GM19455 (cell line): ENCODE results near the gene C19orf73.
A peak's percentile ranks its signal among the peaks of the same experiment; 100 is the strongest.
"Not testable (repeated sequence)": the region's sequence is repeated elsewhere in the genome, so short reads cannot be mapped to it uniquely, and the experiment has no call there.

Source experiments
- ATAC-seq: cut with Tn5 transposase; IDR thresholded peaks from one replicate; pipeline ENCODE4 v1.9.1; 2021; ENCODE audit not compliant: unreplicated experiment

C19orf73 gene

DNA sequence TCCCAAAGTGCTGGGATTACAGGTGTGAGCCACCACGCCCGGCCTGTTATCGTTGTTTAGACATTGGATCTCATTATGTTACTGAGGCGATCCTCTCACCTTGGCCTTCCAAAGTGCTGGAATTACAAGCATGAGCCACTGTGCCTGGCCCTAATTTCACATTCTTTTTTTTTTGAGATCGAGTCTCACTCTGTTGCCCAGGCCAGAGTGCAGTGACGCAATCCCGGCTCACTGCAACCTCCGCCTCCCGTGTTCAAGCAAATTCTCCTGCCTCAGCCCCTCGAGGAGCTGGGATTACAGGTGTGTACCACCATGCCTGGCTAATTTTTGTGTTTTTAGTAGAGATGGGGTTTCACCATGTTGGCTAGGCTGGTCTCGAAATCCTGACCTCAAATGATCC lies 4.3 kb upstream of the C19orf73 start:
- not testable (repeated sequence) for ATAC-seq

DNA sequence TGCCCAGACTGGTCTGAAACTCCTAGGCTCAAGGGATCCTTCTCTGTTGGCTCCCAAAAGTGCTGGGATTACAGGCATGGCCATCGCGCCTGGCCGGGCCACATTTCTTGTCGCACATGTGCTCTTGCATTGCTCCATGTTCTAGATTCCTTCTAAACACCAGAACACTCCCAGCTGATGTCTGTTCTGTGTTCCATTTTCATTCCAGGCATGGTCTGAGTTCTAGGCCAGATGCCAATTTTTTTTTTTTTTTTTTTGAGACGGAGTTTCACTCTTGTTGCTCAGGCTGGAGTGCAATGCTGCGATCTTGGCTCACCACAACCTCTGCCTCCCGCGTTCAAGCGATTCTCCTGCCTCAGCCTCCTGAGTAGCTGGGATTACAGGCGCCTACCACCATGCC lies 2.9 kb upstream of the C19orf73 start:
- not testable (repeated sequence) for ATAC-seq

DNA sequence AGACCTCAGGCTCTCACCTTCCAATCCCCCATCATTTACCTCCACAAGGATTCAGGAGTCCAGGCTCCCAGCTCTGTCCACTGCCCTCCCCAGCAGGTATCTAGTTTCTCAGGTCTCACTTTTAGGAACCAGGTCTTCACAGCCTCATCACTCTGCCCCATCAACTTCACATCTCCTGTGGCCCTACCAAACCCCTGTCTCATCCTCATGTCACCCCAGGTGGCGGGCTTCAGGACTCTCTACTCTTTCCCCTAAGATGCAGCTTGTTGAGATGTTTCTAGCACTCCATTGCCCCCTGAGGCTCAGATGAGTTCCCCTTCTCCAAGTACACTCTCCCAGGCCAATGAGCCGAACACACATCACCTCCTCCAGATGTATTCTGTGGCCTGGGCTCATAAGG lies 1.9 kb upstream of the C19orf73 start:
- ATAC-seq: no peak

GRCh38 chr19:49120325-49120683 lies 1.4 kb upstream of the C19orf73 start:
- no peak for ATAC-seq

DNA sequence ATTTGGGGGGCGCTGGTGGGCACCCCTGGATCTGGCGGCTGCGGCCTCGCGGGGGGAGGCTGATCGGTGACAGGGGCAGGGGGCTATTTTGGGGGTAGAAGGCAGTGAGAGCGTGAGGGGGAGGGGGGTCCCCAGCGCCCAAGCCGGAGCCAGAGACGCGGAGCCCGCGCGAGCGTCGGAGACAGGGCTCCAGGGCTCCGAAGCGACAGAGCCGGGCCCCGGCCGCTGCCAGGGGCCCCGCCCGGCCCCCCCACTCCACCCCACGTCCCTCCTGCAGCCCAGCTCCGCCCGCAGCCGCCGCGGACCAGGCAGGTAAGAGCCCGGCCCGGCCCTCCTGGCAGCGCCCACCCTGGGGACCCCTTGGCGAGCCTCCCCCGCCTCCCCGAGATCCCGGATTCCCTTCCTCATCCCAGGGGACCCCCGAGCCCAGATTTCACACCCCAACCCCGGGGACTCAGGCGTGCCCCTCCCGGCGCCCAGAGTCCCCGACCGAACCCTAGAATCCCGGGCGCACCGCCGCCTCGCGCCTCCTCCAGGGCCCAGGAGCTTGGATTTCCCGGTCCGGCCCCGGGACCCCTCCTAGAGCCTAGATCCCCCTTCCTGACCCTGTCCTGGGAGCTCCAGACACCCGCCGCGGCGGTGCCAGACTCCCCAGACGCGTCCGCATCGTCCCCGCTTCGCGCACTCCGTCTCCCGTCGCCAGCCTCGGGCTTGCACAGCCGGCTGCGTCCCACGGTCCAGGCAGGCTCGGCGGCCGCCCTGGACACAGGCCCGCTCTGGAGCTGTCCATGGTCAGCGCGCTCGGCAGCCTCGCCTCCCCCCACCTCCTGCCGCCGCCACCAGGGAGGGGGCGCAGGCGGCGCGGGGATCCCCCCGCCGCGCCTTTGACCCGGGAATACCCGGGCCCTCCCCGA lies 725 bp upstream of the C19orf73 start, which contains the start of gene PPFIA3:
Gene PPFIA3, plus strand, starts transcription at position 134 of the 914 bp plus-strand sequence. CDS start 8,330 bp downstream, outside the sequence.
- no peak for ATAC-seq

- no peak for ATAC-seq
Observed at GRCh38 chr19:49117677-49118564, 1.0 kb downstream of the C19orf73 start.

DNA sequence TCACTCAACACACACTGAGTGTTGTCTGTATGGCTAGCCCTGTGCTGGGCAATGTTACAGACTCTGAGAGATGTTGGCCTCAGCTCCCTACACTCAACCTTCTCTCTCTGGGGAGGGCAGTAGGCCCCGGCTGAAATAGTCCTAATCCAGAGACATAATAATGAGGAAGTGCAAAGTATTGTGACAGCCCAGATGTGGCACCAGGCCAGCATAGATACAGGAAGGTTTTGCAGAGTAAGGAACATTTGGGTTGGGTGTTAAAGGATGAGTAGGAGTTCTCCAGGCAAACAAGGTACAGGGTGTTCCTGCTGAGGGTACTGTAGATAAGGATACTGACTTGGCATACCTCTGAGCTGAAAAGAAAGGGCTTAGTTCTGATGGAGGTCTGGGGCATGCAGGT lies 2.4 kb downstream of the C19orf73 start:
- no peak for ATAC-seq

DNA sequence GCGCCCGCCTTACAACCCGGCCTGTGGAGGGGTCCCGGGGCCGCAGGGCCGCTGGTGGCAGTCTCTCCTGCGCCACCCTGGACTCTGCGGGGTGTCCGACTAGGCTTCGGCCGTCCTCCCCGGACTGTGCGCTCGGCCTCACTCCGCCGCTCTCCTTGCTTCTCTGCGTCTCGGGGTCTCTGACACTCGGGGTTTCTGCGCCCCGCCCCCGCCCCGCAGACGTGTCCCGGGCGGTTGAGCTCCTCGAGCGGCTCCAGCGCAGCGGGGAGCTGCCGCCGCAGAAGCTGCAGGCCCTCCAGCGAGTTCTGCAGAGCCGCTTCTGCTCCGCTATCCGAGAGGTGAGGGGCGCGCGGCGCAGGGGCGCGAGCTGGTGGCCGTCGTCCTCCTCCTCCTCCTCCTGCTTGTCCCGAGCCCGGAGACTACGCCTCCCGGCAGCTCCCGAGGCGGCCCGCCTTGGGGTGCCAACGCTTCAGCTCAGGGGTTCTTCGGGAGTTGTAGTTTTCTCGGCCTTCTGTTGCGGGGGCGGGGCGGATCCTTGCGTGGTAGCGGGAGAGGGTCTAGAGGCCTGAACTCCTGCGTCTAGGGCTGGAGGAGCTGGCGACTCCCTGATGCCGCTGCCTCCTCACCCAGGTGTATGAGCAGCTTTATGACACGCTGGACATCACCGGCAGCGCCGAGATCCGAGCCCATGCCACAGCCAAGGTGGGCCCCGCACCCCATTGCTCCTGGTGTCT lies 4.1 kb downstream of the C19orf73 start:
- no peak for ATAC-seq

GRCh38 chr19:49113762-49114629 lies 4.9 kb downstream of the C19orf73 start, which contains the start of gene LIN7B:
LIN7B (plus strand) TSS chr19:49114370; CDS start chr19:49114405, 35 bp downstream.
- ATAC-seq: peak; percentile 47

GRCh38 chr19:49111218-49111998 lies 7.5 kb downstream of the C19orf73 start:
- no peak for ATAC-seq

DNA sequence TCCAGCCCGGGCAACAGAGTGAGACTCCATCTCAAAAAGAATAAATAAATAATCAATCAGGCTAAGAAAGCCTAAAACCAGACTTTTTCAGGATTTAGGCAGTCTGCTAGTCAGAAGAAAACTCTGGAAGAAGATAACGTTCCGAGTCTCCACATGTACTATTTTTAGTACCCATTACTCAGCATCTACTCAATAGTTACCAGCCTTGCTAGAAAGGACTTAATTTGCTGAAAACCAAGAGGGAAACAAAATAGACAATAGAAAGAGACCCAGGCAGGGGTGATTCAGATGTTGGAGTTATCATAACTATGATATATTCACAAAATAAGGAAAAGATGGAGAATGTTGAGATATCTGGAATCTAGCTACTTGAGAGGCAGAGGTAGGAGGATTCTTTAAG lies 8.4 kb downstream of the C19orf73 start:
- no peak for ATAC-seq

DNA sequence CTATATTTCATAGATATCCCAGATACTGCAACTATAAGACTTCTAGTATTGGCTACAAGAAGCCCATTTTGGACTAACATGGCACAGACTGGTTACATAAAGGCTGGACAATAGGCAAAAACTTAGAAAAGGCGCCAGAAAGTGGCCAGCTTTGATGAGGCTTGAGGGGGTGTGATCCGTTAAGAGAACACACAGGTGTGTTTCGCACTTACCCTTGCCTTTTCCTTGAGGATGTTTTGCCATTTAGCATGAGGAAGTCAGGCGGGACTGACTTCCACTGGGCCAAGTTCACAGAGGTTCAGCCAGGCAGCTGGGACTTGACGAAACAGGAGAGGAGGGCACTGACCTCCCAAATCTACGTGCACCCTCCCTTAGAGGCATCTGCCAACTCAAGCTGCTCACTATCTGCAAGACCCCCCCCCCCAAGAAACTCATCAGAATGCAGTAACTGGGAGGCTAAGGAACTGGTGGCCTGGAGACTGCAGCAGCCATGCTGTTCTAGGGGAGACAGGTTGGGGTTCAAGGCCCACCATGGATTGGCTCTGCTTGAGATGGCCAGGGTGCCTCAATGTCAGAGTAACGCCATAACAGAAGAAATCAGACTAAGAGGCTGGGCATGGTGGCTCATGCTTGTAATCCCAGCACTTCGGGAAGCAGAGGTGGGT lies 9.2 kb downstream of the C19orf73 start:
- no peak for ATAC-seq

- no peak for ATAC-seq
Observed at GRCh38 chr19:49109051-49109450, 9.9 kb downstream of the C19orf73 start.

GRCh38 chr19:49107625-49108459 lies 11.1 kb downstream of the C19orf73 start:
- no peak for ATAC-seq

DNA sequence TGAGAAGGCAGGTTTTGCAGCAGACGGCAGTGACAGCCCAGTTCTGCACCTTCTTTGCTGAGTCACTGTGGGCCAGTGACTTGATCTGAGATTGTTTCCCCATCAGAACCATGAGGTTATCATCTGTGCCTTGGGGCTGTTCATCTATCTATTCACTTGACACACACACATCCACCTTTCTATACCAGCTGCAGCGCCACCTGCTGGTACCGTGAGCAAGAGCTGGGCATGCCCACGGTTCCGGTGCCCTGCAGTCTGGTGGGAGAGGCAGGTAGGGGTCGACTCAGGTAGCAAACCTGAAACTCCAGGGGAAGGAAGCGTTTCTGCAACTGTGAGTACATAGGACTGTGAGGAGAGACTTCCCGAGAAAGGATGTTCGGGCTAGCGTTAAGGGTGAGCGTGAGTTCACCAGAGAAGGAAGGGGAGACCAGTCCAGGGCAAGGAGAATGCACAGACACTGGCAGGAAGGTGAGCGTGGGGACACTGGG lies 12.3 kb downstream of the C19orf73 start:
- ATAC-seq: no peak

GRCh38 chr19:49104229-49104864 lies 14.6 kb downstream of the C19orf73 start:
- ATAC-seq: no peak
